Endodermal cell (in vitro differentiated cells): ENCODE measurements around the gene CNTF. TPM values are rescaled to one million over a fixed set of nuclear protein-coding genes. Genes with fewer than 3 reads are reported as not detected.

ENCODE experiments used
- DNase-seq: peaks from one replicate; pipeline ENCODE4 v3.0.0-alpha.2; 2017
- H3K27ac ChIP-seq: 2 replicates; pipeline ENCODE4 v1.5.1; 2013; ENCODE audit warnings: mild to moderate bottlenecking, low read depth, low read length, moderate library complexity
- H3K27me3 ChIP-seq: 2 replicates; pipeline ENCODE4 v1.6.1; 2013; ENCODE audit warnings: mild to moderate bottlenecking, low read length, moderate library complexity; ENCODE audit not compliant: insufficient read depth, control insufficient read depth, poor library complexity, severe bottlenecking
- H3K36me3 ChIP-seq: 2 replicates; pipeline ENCODE4 v1.7.0; 2013; ENCODE audit warnings: mild to moderate bottlenecking, low read length, moderate library complexity; ENCODE audit not compliant: control insufficient read depth, insufficient read depth
- H3K4me1 ChIP-seq: one replicate; pipeline ENCODE4 v1.7.0; 2013; ENCODE audit warnings: low read length; ENCODE audit not compliant: control insufficient read depth, insufficient read depth
- H3K4me3 ChIP-seq: 2 replicates; pipeline ENCODE4 v1.5.1; 2013; ENCODE audit warnings: mild to moderate bottlenecking, low read length, moderate library complexity
- H3K9ac ChIP-seq: 2 replicates; pipeline ENCODE4 v1.6.1; 2013; ENCODE audit warnings: mild to moderate bottlenecking, low read length, moderate library complexity; ENCODE audit not compliant: poor library complexity, severe bottlenecking; ENCODE audit errors: extremely low read depth
- H3K9me3 ChIP-seq: 2 replicates; pipeline ENCODE4 v1.6.1; 2013; ENCODE audit warnings: mild to moderate bottlenecking, low read length, moderate library complexity; ENCODE audit not compliant: control insufficient read depth
- H3K27ac Mint-ChIP-seq: 2 replicates; pipeline ENCODE4 v1.8.0; 2020; ENCODE audit warnings: mixed read lengths
- H3K27me3 Mint-ChIP-seq: 2 replicates; pipeline ENCODE4 v1.8.0; 2021; ENCODE audit warnings: mild to moderate bottlenecking, mixed read lengths; ENCODE audit not compliant: insufficient read depth
- H3K36me3 Mint-ChIP-seq: 2 replicates; pipeline ENCODE4 v1.8.0; 2020; ENCODE audit warnings: low read depth, mixed read lengths
- H3K4me1 Mint-ChIP-seq: 2 replicates; pipeline ENCODE4 v1.8.0; 2020; ENCODE audit warnings: mixed read lengths
- H3K4me3 Mint-ChIP-seq: 2 replicates; pipeline ENCODE4 v1.8.0; 2020; ENCODE audit warnings: mild to moderate bottlenecking, moderate library complexity, mixed read lengths
- H3K9me3 Mint-ChIP-seq: 2 replicates; pipeline ENCODE4 v1.8.0; 2020; ENCODE audit warnings: mild to moderate bottlenecking, mixed read lengths
- CTCF ChIP-seq: fragments of 200-600 bp; sonication (generic); conservative IDR thresholded peaks from 2 replicates; pipeline ENCODE4 v1.5.0; 2021; ENCODE audit warnings: antibody characterized with exemption, mild to moderate bottlenecking
- WGBS, 2 experiments: methylation state at CpG; one replicate each; pipeline versions ENCODE4 v1.1.5 to v1.1.7; 2013; ENCODE audit warnings: missing lambda C conversion rate in 2 of 2, mixed read lengths in 1 of 2; ENCODE audit not compliant: insufficient coverage in 1 of 2, insufficient read length in 1 of 2; 5-methylcytosine and 5-hydroxymethylcytosine counted together
- total RNA-seq, 2 donors: library from RNA; stranded (reverse); fragmentation: NEBNext Ultra II Directional in 1 of 2; extraction: Animal tissue kit (Norgen Biotek cat#: 25700) in 1 of 2; gene quantifications; 2 replicates in 1 of 2; 3 replicates in 1 of 2; pipeline ENCODE4 v1.2.1, GENCODE V29; 2021

Gene CNTF
- total RNA-seq, 2 donors from 2014 or later = 1.7 to 3.7 TPM

GRCh38 chr11:58586998-58587397 lies 35.5 kb upstream of the CNTF start:
- H3K4me1 Mint-ChIP-seq = peaks cover 6% of the 10 kb centered on the region
- H3K4me3 Mint-ChIP-seq = no peak overlapping the region
- WGBS, 2 experiments = 97 to 100% methylated on average over 2 of the region's 2 CpGs
- no peak for DNase-seq
- no peak overlapping the region for H3K27ac Mint-ChIP-seq
- H3K36me3 Mint-ChIP-seq = peaks cover 15% of the 10 kb centered on the region
- Histone ChIP-seq H3K9me3 (no peaks in the 10 kb centered on the region), H3K9ac (no peak overlapping the region), H3K36me3 (peaks cover 57% of the 10 kb centered on the region), H3K27me3 (no peaks in the 10 kb centered on the region), H3K4me3 (no peak overlapping the region), H3K4me1 (no peaks in the 10 kb centered on the region), H3K27ac (no peak overlapping the region)
- no peaks in the 10 kb centered on the region for H3K9me3 Mint-ChIP-seq
- no peak for TF ChIP-seq CTCF
- no peaks in the 10 kb centered on the region for H3K27me3 Mint-ChIP-seq

GRCh38 chr11:58591659-58592058 lies 30.8 kb upstream of the CNTF start:
- Histone ChIP-seq H3K27me3 (no peaks in the 10 kb centered on the region), H3K36me3 (peaks cover 59% of the 10 kb centered on the region), H3K27ac (no peak overlapping the region), H3K4me3 (no peak overlapping the region), H3K4me1 (no peaks in the 10 kb centered on the region), H3K9ac (no peak overlapping the region), H3K9me3 (no peaks in the 10 kb centered on the region)
- no peaks in the 10 kb centered on the region for H3K27me3 Mint-ChIP-seq
- no peaks in the 10 kb centered on the region for H3K9me3 Mint-ChIP-seq
- no peaks in the 10 kb centered on the region for H3K4me1 Mint-ChIP-seq
- peaks cover 12% of the 10 kb centered on the region for H3K36me3 Mint-ChIP-seq
- H3K4me3 Mint-ChIP-seq = no peak overlapping the region
- no peak for TF ChIP-seq CTCF
- 96% methylated on average over 3 of the region's 3 CpGs; no CpG with 5 or more reads in 1 of the 2 experiments for WGBS, 2 experiments
- H3K27ac Mint-ChIP-seq = no peak overlapping the region
- no peak for DNase-seq

GRCh38 chr11:58592760-58593472 lies 29.5 kb upstream of the CNTF start:
- no peak for DNase-seq
- H3K4me1 ChIP-seq = no peaks in the 10 kb centered on the region
- H3K27me3 ChIP-seq = no peaks in the 10 kb centered on the region
- WGBS, 2 experiments = 97 to 100% methylated on average over 1 to 4 of the region's 5 CpGs
- peaks cover 48% of the 10 kb centered on the region for H3K36me3 ChIP-seq
- Mint-ChIP-seq H3K27me3 (no peaks in the 10 kb centered on the region), H3K9me3 (no peaks in the 10 kb centered on the region), H3K4me1 (no peaks in the 10 kb centered on the region), H3K4me3 (no peak overlapping the region), H3K27ac (no peak overlapping the region), H3K36me3 (peaks cover 12% of the 10 kb centered on the region)
- no peaks in the 10 kb centered on the region for H3K9me3 ChIP-seq
- no peak overlapping the region for H3K27ac ChIP-seq
- no peak overlapping the region for H3K4me3 ChIP-seq
- no peak overlapping the region for H3K9ac ChIP-seq
- TF ChIP-seq CTCF = no peak
